SU-DHL-6 (cell line): ENCODE measurements around the gene TRAPPC2L.

ENCODE experiments used
- EZH2phosphoT487 ChIP-seq: fragments of 200-600 bp; sonication (generic), shearing (Covaris generic); conservative IDR thresholded peaks from 2 replicates; pipeline ENCODE4 v1.6.1; 2018; ENCODE audit warnings: mild to moderate bottlenecking, antibody characterized with exemption, low read length, moderate library complexity, mixed read lengths
- TF ChIP-seq, protein P1 (sequence below): fragments of 200-600 bp; sonication (generic); IDR thresholded peaks from one replicate; pipeline ENCODE4 v1.5.1; 2017; ENCODE audit warnings: antibody characterized with exemption, mild to moderate bottlenecking, low read length, moderate library complexity; ENCODE audit not compliant: insufficient read depth, poor library complexity, severe bottlenecking

DNA sequence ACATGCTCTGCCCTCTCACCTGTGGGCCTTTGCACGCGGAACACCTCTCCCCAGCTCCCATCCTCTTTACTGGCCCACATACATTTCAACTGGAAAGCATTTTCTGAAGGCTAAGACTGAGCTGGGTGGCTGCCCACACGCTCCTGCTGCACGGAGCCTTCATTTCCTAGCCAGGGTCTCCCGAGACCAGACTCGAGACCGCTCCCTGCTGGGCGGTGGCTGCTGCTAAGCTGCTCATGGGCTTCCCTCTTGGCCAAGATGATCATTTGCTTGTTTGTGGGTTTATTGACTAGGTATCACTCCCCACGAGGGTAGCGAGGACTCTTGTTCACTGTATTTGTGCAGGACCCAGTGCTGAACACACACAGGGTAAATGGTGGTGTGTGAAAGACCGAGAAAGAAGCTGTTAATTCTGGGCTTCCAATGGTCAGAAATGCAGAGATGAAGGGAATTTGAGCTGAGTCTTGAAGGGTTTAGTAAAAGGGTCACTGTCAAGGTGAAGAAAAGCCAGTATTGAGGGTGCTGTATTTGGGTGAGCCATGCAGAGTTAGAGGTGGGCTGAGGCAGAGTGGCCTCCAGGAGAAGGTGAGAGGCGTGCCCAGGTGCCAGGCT, 907 bp downstream of the TRAPPC2L start:
- TF ChIP-seq, protein P1, sequence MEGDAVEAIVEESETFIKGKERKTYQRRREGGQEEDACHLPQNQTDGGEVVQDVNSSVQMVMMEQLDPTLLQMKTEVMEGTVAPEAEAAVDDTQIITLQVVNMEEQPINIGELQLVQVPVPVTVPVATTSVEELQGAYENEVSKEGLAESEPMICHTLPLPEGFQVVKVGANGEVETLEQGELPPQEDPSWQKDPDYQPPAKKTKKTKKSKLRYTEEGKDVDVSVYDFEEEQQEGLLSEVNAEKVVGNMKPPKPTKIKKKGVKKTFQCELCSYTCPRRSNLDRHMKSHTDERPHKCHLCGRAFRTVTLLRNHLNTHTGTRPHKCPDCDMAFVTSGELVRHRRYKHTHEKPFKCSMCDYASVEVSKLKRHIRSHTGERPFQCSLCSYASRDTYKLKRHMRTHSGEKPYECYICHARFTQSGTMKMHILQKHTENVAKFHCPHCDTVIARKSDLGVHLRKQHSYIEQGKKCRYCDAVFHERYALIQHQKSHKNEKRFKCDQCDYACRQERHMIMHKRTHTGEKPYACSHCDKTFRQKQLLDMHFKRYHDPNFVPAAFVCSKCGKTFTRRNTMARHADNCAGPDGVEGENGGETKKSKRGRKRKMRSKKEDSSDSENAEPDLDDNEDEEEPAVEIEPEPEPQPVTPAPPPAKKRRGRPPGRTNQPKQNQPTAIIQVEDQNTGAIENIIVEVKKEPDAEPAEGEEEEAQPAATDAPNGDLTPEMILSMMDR = peak; percentile 90
- no peak for TF ChIP-seq EZH2phosphoT487
